Neuronal stem cell (in vitro differentiated cells): ENCODE results near the gene HOXC4. TPM values are rescaled to one million over a fixed set of nuclear protein-coding genes. Genes with fewer than 3 reads are reported as not detected.
"Not testable (repeated sequence)": the region's sequence is repeated elsewhere in the genome, so short reads cannot be mapped to it uniquely, and the experiment has no call there.

Source experiments
- DNase-seq: peaks from one replicate; pipeline ENCODE4 v3.0.0-alpha.2; 2013; ENCODE audit warnings: low spot score
- H2AFZ ChIP-seq: one replicate; pipeline ENCODE4 v1.6.1; 2013; ENCODE audit warnings: mild to moderate bottlenecking, low read length, inconsistent platforms
- H2AK5ac ChIP-seq: 2 replicates; pipeline ENCODE4 v1.6.1; 2013; ENCODE audit warnings: low read depth, mild to moderate bottlenecking, inconsistent platforms, low read length, moderate library complexity, mixed read lengths
- H2BK120ac ChIP-seq: 2 replicates; pipeline ENCODE4 v1.6.1; 2013; ENCODE audit warnings: low read depth, mild to moderate bottlenecking, inconsistent platforms, low read length, moderate library complexity, mixed read lengths
- H2BK12ac ChIP-seq: one replicate; pipeline ENCODE4 v1.6.1; 2013; ENCODE audit warnings: low read length, inconsistent platforms
- H2BK15ac ChIP-seq: 2 replicates; pipeline ENCODE4 v1.6.1; 2013; ENCODE audit warnings: mild to moderate bottlenecking, low read length, inconsistent platforms, mixed read lengths
- H2BK5ac ChIP-seq: one replicate; pipeline ENCODE4 v1.6.1; 2013; ENCODE audit warnings: inconsistent platforms, mild to moderate bottlenecking, low read length, moderate library complexity
- H3K14ac ChIP-seq: one replicate; pipeline ENCODE4 v1.6.1; 2013; ENCODE audit warnings: low read length, inconsistent platforms
- H3K18ac ChIP-seq: 2 replicates; pipeline ENCODE4 v1.6.1; 2013; ENCODE audit warnings: low read length, inconsistent platforms
- H3K23ac ChIP-seq: 2 replicates; pipeline ENCODE4 v1.6.1; 2013; ENCODE audit warnings: low read depth, mild to moderate bottlenecking, mixed read lengths, low read length, inconsistent platforms; ENCODE audit not compliant: poor library complexity
- H3K27ac ChIP-seq: replicated peaks from 3 replicates; pipeline ENCODE4 v1.5.1; 2013; ENCODE audit warnings: low read length, inconsistent platforms
- H3K27me3 ChIP-seq, 3 experiments: 2 replicates each; pipeline ENCODE4 v1.6.1; 2013; ENCODE audit warnings: low read length in 3 of 3, mild to moderate bottlenecking in 2 of 3, inconsistent platforms in 1 of 3, low read depth in 1 of 3, mixed read lengths in 1 of 3, moderate library complexity in 1 of 3; ENCODE audit not compliant: control insufficient read depth in 3 of 3, insufficient read depth in 3 of 3
- H3K36me3 ChIP-seq, 2 donors: replicated peaks in 1 of 2; 2 replicates each; pipeline ENCODE4 v1.6.1; 2013; ENCODE audit warnings: low read length in 2 of 2; ENCODE audit not compliant: control insufficient read depth in 2 of 2, insufficient read depth in 2 of 2
- H3K4ac ChIP-seq: 2 replicates; pipeline ENCODE4 v1.6.1; 2013; ENCODE audit warnings: inconsistent platforms, mild to moderate bottlenecking, low read length, moderate library complexity
- H3K4me1 ChIP-seq, 2 donors: 1 replicate in 1 of 2; 2 replicates in 1 of 2; pipeline ENCODE4 v1.6.1; 2013; ENCODE audit warnings: low read length in 2 of 2, low read depth in 1 of 2; ENCODE audit not compliant: control insufficient read depth in 2 of 2, insufficient read depth in 1 of 2
- H3K4me2 ChIP-seq: one replicate; pipeline ENCODE4 v1.6.1; 2013; ENCODE audit warnings: mild to moderate bottlenecking, low read length, inconsistent platforms; ENCODE audit not compliant: insufficient read depth, poor library complexity, severe bottlenecking
- H3K4me3 ChIP-seq, 2 donors: 2 replicates each; pipeline ENCODE4 v1.5.1; 2013; ENCODE audit warnings: low read length in 2 of 2, mild to moderate bottlenecking in 2 of 2, inconsistent platforms in 1 of 2, moderate library complexity in 1 of 2
- H3K79me1 ChIP-seq: one replicate; pipeline ENCODE4 v1.6.1; 2013; ENCODE audit warnings: low read depth, mild to moderate bottlenecking, inconsistent platforms, low read length, moderate library complexity
- H3K9ac ChIP-seq: one replicate; pipeline ENCODE4 v1.6.1; 2013; ENCODE audit warnings: mild to moderate bottlenecking, low read depth, low read length, inconsistent platforms; ENCODE audit not compliant: poor library complexity
- H3K9me3 ChIP-seq, 2 donors: replicated peaks in 1 of 2; 2 replicates each; pipeline versions ENCODE3 to v1.6.1; 2013; ENCODE audit warnings: low read length in 2 of 2, mild to moderate bottlenecking in 2 of 2, inconsistent platforms in 1 of 2, low read depth in 1 of 2, mixed read lengths in 1 of 2, moderate library complexity in 1 of 2; ENCODE audit not compliant: control insufficient read depth in 2 of 2, insufficient read depth in 1 of 2
- H4K8ac ChIP-seq: one replicate; pipeline ENCODE4 v1.6.1; 2013; ENCODE audit warnings: low read depth, mild to moderate bottlenecking, inconsistent platforms, low read length, moderate library complexity
- H4K91ac ChIP-seq: one replicate; pipeline ENCODE4 v1.6.1; 2013; ENCODE audit warnings: low read length, low read depth, mild to moderate bottlenecking, inconsistent platforms; ENCODE audit not compliant: poor library complexity
- WGBS, 2 donors: extraction: QIAGEN DNeasy Blood & Tissue Kit; methylation state at CpG; one replicate each; pipeline ENCODE4 v1.1.7; 2013; ENCODE audit warnings: missing lambda C conversion rate in 2 of 2, mixed read lengths in 1 of 2; ENCODE audit not compliant: insufficient read length in 2 of 2, insufficient replicate concordance in 1 of 2; ENCODE audit errors: extremely low coverage in 2 of 2; 5-methylcytosine and 5-hydroxymethylcytosine counted together
- small RNA-seq: library from polyadenylated mRNA; stranded (forward); fragments of <200 nt; extraction: miRNeasy Mini kit (QIAGEN cat#:217004); gene quantifications from one replicate; pipeline ENCODE3, GENCODE V24; 2013; ENCODE audit not compliant: insufficient read depth

Gene HOXC4

GRCh38 chr12:54102223-54102622 is 48.6 kb downstream of the HOXC4 start:
- H2BK15ac ChIP-seq, H3K18ac ChIP-seq, DNase-seq, H3K4me2 ChIP-seq, H2BK120ac ChIP-seq, H3K4me1 ChIP-seq, H3K9me3 ChIP-seq, H3K14ac ChIP-seq, H3K79me1 ChIP-seq, H3K27ac ChIP-seq, H4K91ac ChIP-seq, H3K4me3 ChIP-seq, H2BK5ac ChIP-seq, H2BK12ac ChIP-seq, H3K9ac ChIP-seq, H2AFZ ChIP-seq, H2AK5ac ChIP-seq, H3K36me3 ChIP-seq, H4K8ac ChIP-seq, H3K23ac ChIP-seq, H3K4ac ChIP-seq: not testable (repeated sequence)
- WGBS, 2 donors = no CpG with 5 or more reads among the region's 6 CpGs
- H3K27me3 ChIP-seq = peaks cover 2 to 27% (median 21%) of the 10 kb centered on the region in 3 experiments

- not testable (repeated sequence) for H2BK5ac ChIP-seq, H3K14ac ChIP-seq, DNase-seq, H3K4me3 ChIP-seq, H2BK12ac ChIP-seq, H3K23ac ChIP-seq, H3K4me1 ChIP-seq, H4K91ac ChIP-seq, H3K18ac ChIP-seq, H2AFZ ChIP-seq, H2BK120ac ChIP-seq, H3K36me3 ChIP-seq, H3K4me2 ChIP-seq, H2AK5ac ChIP-seq, H3K9me3 ChIP-seq, H4K8ac ChIP-seq, H3K27ac ChIP-seq, H2BK15ac ChIP-seq, H3K4ac ChIP-seq, H3K79me1 ChIP-seq, H3K9ac ChIP-seq
- WGBS, 2 donors = no CpG with 5 or more reads among the region's 1 CpG
- H3K27me3 ChIP-seq = peaks cover 5 to 39% (median 32%) of the 10 kb centered on the region in 3 experiments
These were observed 50.2 kb downstream of the HOXC4 start for GRCh38 chr12:54103827-54104226.

Small RNA genes within 50 kb of the gene (small RNA-seq; reads per million reads assigned to genes)
- gene HOXC5 (not detected), gene MIR615 (not detected), gene RF00019 (not detected)
